Right atrium auricular region (tissue), 2 donors: ENCODE results near the gene KIF16B. TPM values are rescaled to one million over a fixed set of nuclear protein-coding genes. Genes with fewer than 3 reads are reported as not detected.

ENCODE experiments used
- DNase-seq: peaks from one replicate; pipeline ENCODE4 v3.0.0-alpha.2; 2019; ENCODE audit warnings: low spot score
- H3K27ac ChIP-seq, 2 donors: fragments of 200-600 bp; sonication (generic); 1 replicate in 1 of 2; 2 replicates in 1 of 2; pipeline ENCODE4 v1.5.1; 2016 to 2019
- H3K27me3 ChIP-seq, 2 donors: fragments of 200-600 bp; sonication (generic); one replicate each; pipeline versions ENCODE4 v1.5.1 to v1.6.0; 2017 to 2019
- H3K36me3 ChIP-seq: fragments of 200-600 bp; sonication (generic); one replicate; pipeline ENCODE4 v1.5.1; 2016
- H3K4me1 ChIP-seq, 2 donors: fragments of 200-600 bp; sonication (generic); one replicate each; pipeline versions ENCODE4 v1.5.1 to v1.6.0; 2017 to 2019
- H3K4me3 ChIP-seq, 2 donors: fragments of 200-600 bp; sonication (generic); 1 replicate in 1 of 2; 2 replicates in 1 of 2; pipeline ENCODE4 v1.5.1; 2017 to 2019; ENCODE audit warnings: mild to moderate bottlenecking in 1 of 2, moderate library complexity in 1 of 2
- H3K9me3 ChIP-seq, 2 donors: fragments of 200-600 bp; sonication (generic); one replicate each; pipeline ENCODE4 v1.5.1; 2019
- total RNA-seq, 2 donors: library from RNA; depleted of rRNA; stranded (reverse); fragments of >200 nt; gene quantifications; one replicate each; pipeline ENCODE4 v1.1.0, GENCODE V29; 2016
- TF ChIP-seq, protein P1 (sequence below), 2 donors: fragments of 200-600 bp; sonication (generic); IDR thresholded peaks; one replicate each; pipeline ENCODE4 v1.5.1; 2019; ENCODE audit warnings: antibody characterized with exemption in 2 of 2

The KIF16B gene
- total RNA-seq, 2 donors from 2014 or later, result 11.2 to 23.0 TPM

DNA sequence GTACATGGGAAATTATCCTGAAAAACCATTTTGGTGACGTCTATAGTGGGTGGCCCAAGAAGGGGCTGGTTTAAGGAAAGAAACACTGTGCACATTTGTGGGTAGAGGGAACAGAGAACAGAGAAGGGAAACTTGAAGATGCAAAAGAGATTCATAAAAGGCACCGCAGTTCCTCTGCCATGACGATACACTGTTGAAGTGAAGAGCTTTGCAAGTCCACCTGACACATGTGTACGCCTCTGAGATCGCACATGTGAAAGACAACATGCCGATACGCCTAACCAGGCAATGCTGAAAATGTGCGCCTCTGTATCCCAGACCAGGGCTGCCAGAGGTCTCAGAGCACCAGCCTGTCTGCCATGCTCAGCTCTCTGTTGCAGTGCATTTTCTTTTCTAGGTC lies 180.9 kb downstream of the KIF16B start:
- TF ChIP-seq, protein P1, sequence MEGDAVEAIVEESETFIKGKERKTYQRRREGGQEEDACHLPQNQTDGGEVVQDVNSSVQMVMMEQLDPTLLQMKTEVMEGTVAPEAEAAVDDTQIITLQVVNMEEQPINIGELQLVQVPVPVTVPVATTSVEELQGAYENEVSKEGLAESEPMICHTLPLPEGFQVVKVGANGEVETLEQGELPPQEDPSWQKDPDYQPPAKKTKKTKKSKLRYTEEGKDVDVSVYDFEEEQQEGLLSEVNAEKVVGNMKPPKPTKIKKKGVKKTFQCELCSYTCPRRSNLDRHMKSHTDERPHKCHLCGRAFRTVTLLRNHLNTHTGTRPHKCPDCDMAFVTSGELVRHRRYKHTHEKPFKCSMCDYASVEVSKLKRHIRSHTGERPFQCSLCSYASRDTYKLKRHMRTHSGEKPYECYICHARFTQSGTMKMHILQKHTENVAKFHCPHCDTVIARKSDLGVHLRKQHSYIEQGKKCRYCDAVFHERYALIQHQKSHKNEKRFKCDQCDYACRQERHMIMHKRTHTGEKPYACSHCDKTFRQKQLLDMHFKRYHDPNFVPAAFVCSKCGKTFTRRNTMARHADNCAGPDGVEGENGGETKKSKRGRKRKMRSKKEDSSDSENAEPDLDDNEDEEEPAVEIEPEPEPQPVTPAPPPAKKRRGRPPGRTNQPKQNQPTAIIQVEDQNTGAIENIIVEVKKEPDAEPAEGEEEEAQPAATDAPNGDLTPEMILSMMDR (IDR thresholded peaks at IDR 0.05), result no peak
- Histone ChIP-seq H3K27ac (no peak overlapping the region), H3K4me3 (no peak overlapping the region), H3K36me3 (no peaks in the 10 kb centered on the region), H3K4me1 (peaks cover 0 to 7% of the 10 kb centered on the region in 2 donors), H3K9me3 (no peaks in the 10 kb centered on the region), H3K27me3 (no peaks in the 10 kb centered on the region)
- no peak for DNase-seq

- H3K36me3 ChIP-seq, result no peaks in the 10 kb centered on the region
- TF ChIP-seq, protein P1 (IDR thresholded peaks at IDR 0.05), result no peak
- no peaks in the 10 kb centered on the region for H3K27me3 ChIP-seq
- H3K9me3 ChIP-seq, result no peaks in the 10 kb centered on the region
- H3K4me3 ChIP-seq, result no peak overlapping the region
- H3K4me1 ChIP-seq, result no peaks in the 10 kb centered on the region
- H3K27ac ChIP-seq, result no peak overlapping the region
- DNase-seq, result no peak
Measured at GRCh38 chr20:16390991-16391390, 182.3 kb downstream of the KIF16B start.

DNA sequence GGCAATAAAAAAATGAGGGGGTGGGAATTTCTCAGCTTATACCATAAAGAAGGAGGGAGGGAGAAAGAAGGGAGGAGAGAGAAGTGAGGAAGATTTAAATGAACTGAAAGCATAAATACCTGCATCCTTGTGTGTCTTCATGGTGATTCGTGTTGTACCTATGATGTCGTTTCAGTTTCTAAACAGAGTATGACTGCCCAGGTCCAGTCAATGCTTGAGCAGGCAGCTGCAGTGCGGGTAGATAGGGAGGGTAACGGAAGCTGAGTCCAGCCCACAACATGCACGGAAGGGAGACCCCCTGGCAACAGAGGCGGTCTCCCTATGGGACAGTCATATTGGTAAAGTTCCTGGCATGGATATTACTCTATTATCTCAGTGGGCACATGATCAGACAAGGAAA lies 184.5 kb downstream of the KIF16B start:
- Histone ChIP-seq H3K9me3 (no peaks in the 10 kb centered on the region), H3K4me3 (no peak overlapping the region), H3K4me1 (no peaks in the 10 kb centered on the region), H3K27ac (no peak overlapping the region), H3K27me3 (no peaks in the 10 kb centered on the region), H3K36me3 (no peaks in the 10 kb centered on the region)
- TF ChIP-seq, protein P1 (IDR thresholded peaks at IDR 0.05), result no peak
- DNase-seq, result no peak

DNA sequence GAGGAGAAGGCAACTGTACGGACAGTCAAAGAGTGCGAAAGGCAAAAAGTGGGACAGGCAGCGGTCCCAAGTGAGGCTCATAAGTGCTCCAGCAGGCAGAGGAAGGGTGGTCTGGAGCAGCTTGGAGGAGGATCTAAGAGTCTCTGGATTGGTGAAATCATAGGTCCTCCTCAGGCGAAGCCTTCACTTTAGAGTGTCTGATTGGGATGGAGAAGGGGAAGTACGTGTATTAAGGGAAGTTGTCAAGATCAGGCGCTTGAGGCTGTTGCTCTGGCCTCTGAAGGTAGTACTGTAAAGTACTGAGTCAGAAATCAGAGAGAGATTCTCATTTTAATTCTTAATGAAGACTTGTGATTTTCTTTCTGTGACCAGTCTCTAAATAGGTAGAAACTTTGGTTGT lies 185.6 kb downstream of the KIF16B start:
- Histone ChIP-seq H3K27ac (no peak overlapping the region), H3K36me3 (no peaks in the 10 kb centered on the region), H3K27me3 (no peaks in the 10 kb centered on the region), H3K4me3 (no peak overlapping the region), H3K9me3 (no peaks in the 10 kb centered on the region), H3K4me1 (no peaks in the 10 kb centered on the region)
- DNase-seq, result no peak
- TF ChIP-seq, protein P1 (IDR thresholded peaks at IDR 0.05), result no peak

DNA sequence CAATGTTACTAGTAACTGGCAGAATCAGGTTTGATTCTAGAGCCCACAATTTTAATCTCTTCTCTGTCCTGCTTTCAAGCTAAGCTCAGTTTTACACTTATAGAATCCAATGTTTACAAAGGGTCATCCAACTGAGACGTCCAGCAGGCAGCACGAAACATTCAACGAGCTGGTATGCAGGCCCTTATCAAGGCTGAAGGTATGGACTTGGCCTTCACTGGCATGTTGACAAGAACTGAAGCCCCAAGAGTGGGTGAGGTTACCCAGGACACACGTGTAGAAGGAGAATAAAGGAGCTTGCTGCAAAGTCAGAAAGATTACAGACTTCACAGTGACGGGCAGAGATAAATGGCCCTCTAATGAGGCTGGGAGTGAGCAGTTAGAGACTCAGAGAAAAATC lies 187.4 kb downstream of the KIF16B start:
- H3K4me1 ChIP-seq, result no peaks in the 10 kb centered on the region
- TF ChIP-seq, protein P1 (IDR thresholded peaks at IDR 0.05), result no peak
- no peak overlapping the region for H3K27ac ChIP-seq
- H3K27me3 ChIP-seq, result no peaks in the 10 kb centered on the region
- H3K4me3 ChIP-seq, result no peak overlapping the region
- no peaks in the 10 kb centered on the region for H3K36me3 ChIP-seq
- DNase-seq, result no peak
- H3K9me3 ChIP-seq, result no peaks in the 10 kb centered on the region

GRCh38 chr20:16385462-16385861 lies 187.8 kb downstream of the KIF16B start:
- DNase-seq, result no peak
- Histone ChIP-seq H3K36me3 (no peaks in the 10 kb centered on the region), H3K4me3 (no peak overlapping the region), H3K9me3 (no peaks in the 10 kb centered on the region), H3K27me3 (no peaks in the 10 kb centered on the region), H3K27ac (no peak overlapping the region), H3K4me1 (no peaks in the 10 kb centered on the region)
- TF ChIP-seq, protein P1 (IDR thresholded peaks at IDR 0.05), result no peak
